IMR-90 (cell line): ENCODE measurements around the gene IQUB. TPM values are rescaled to one million over a fixed set of nuclear protein-coding genes. Genes with fewer than 3 reads are reported as not detected.

Source experiments
- ATAC-seq: fragments of 200-7000 bp; cut with Tn5 transposase; 2 replicates; pipeline ENCODE4 v1.9.1; 2020; ENCODE audit warnings: low read depth, mild to moderate bottlenecking, moderate library complexity
- BruUV-seq: library from RNA; stranded (reverse); fragments of 400-500 nt; replicated peaks from 2 replicates; lab custom pipeline; 2021; lab: Mats Ljungman, UMichigan
- CTCF ChIA-PET: fragments of 300-600 bp; formaldehyde crosslinking; extraction: SDS; loops from one replicate; lab custom pipeline; 2021; ENCODE audit warnings: antibody characterized with exemption; lab: Yijun Ruan, JAX
- POLR2A ChIA-PET: fragments of 300-600 bp; sonication (Branson Sonifier 250); formaldehyde crosslinking; loops from one replicate; lab custom pipeline; 2022; ENCODE audit warnings: antibody characterized with exemption; ENCODE audit not compliant: unreplicated experiment; lab: Charles Lee
- DNase-seq: peaks from one replicate; pipeline ENCODE4 v3.0.0; 2013
- H2AFZ ChIP-seq: replicated peaks from 2 replicates; pipeline ENCODE3; 2013; ENCODE audit warnings: low read length, mild to moderate bottlenecking; ENCODE audit not compliant: poor library complexity
- H2AK5ac ChIP-seq: 2 replicates; pipeline ENCODE4 v1.6.1; 2013; ENCODE audit warnings: low read depth, low read length, inconsistent platforms
- H2AK9ac ChIP-seq: replicated peaks from 2 replicates; pipeline ENCODE3; 2013; ENCODE audit warnings: mild to moderate bottlenecking, low read depth, low read length, moderate library complexity; ENCODE audit not compliant: poor library complexity
- H2BK120ac ChIP-seq: 2 replicates; pipeline ENCODE4 v1.6.1; 2013; ENCODE audit warnings: low read depth, low read length, inconsistent platforms
- H2BK15ac ChIP-seq: 3 replicates; pipeline ENCODE4 v1.6.1; 2013; ENCODE audit warnings: low read depth, low read length, inconsistent platforms
- H2BK20ac ChIP-seq: 2 replicates; pipeline ENCODE4 v1.6.1; 2013; ENCODE audit warnings: low read depth, mild to moderate bottlenecking, inconsistent platforms, low read length, moderate library complexity
- H2BK5ac ChIP-seq: 2 replicates; pipeline ENCODE4 v1.6.1; 2013; ENCODE audit warnings: mild to moderate bottlenecking, low read depth, low read length, inconsistent platforms; ENCODE audit not compliant: poor library complexity, severe bottlenecking
- H3K14ac ChIP-seq: replicated peaks from 2 replicates; pipeline ENCODE4 v1.6.1; 2013; ENCODE audit warnings: low read depth, low read length, inconsistent platforms
- H3K18ac ChIP-seq: 2 replicates; pipeline ENCODE4 v1.6.1; 2013; ENCODE audit warnings: low read depth, low read length, control low read depth
- H3K23ac ChIP-seq: 2 replicates; pipeline ENCODE4 v1.6.1; 2013; ENCODE audit warnings: low read depth, low read length, inconsistent platforms
- H3K27ac ChIP-seq: 2 replicates; pipeline ENCODE4 v1.5.1; 2013; ENCODE audit warnings: mild to moderate bottlenecking, control low read depth, low read length; ENCODE audit not compliant: insufficient read depth
- H3K27me3 ChIP-seq: 2 replicates; pipeline ENCODE4 v1.6.1; 2013; ENCODE audit warnings: low read length; ENCODE audit not compliant: control insufficient read depth, insufficient read depth
- H3K36me3 ChIP-seq: 2 replicates; pipeline ENCODE4 v1.6.1; 2013; ENCODE audit warnings: low read length, mixed read lengths; ENCODE audit not compliant: control insufficient read depth, insufficient read depth
- H3K4ac ChIP-seq: 2 replicates; pipeline ENCODE4 v1.6.1; 2013; ENCODE audit warnings: low read depth, low read length, inconsistent platforms
- H3K4me1 ChIP-seq: 2 replicates; pipeline ENCODE4 v1.6.1; 2013; ENCODE audit warnings: low read length, mixed read lengths; ENCODE audit not compliant: control insufficient read depth, insufficient read depth
- H3K4me2 ChIP-seq: 2 replicates; pipeline ENCODE4 v1.6.1; 2013; ENCODE audit warnings: low read depth, mild to moderate bottlenecking, control low read depth, low read length, moderate library complexity
- H3K4me3 ChIP-seq: 2 replicates; pipeline ENCODE4 v1.5.1; 2013; ENCODE audit warnings: low read depth, mild to moderate bottlenecking, control low read depth, low read length, moderate library complexity; ENCODE audit not compliant: insufficient read depth
- H3K56ac ChIP-seq: 2 replicates; pipeline ENCODE4 v1.6.1; 2013; ENCODE audit warnings: low read length, inconsistent platforms; ENCODE audit not compliant: insufficient read depth; ENCODE audit errors: extremely low read depth
- H3K79me1 ChIP-seq, 2 experiments: 2 replicates each; pipeline ENCODE4 v1.6.1; 2013; ENCODE audit warnings: low read length in 2 of 2, inconsistent platforms in 1 of 2, low read depth in 1 of 2
- H3K9ac ChIP-seq: 2 replicates; pipeline ENCODE4 v1.6.1; 2013; ENCODE audit warnings: low read depth, low read length, control low read depth
- H3K9me1 ChIP-seq: 2 replicates; pipeline ENCODE4 v1.6.1; 2013; ENCODE audit warnings: low read length, inconsistent platforms; ENCODE audit not compliant: insufficient read depth
- H3K9me3 ChIP-seq: 2 replicates; pipeline ENCODE4 v1.6.1; 2013; ENCODE audit warnings: low read length; ENCODE audit not compliant: control insufficient read depth, insufficient read depth
- H4K20me1 ChIP-seq: 2 replicates; pipeline ENCODE4 v1.6.1; 2013; ENCODE audit warnings: low read length, inconsistent platforms; ENCODE audit not compliant: insufficient read depth
- H4K5ac ChIP-seq: 2 replicates; pipeline ENCODE4 v1.6.1; 2013; ENCODE audit warnings: mild to moderate bottlenecking, low read depth, low read length, control low read depth
- H4K8ac ChIP-seq, 2 experiments: 2 replicates each; pipeline ENCODE4 v1.6.1; 2013; ENCODE audit warnings: low read depth in 2 of 2, low read length in 2 of 2, control low read depth in 1 of 2, inconsistent platforms in 1 of 2
- H4K91ac ChIP-seq: 2 replicates; pipeline ENCODE4 v1.6.1; 2013; ENCODE audit warnings: low read depth, low read length, inconsistent platforms; ENCODE audit not compliant: insufficient read depth
- CEBPB ChIP-seq: IDR thresholded peaks from 2 replicates; pipeline ENCODE4 v1.6.1; 2012; ENCODE audit warnings: low read depth, low read length, improper control_type of control experiment
- MXI1 ChIP-seq: IDR thresholded peaks from 2 replicates; pipeline ENCODE4 v1.6.1; 2012; ENCODE audit warnings: low read depth, mild to moderate bottlenecking, low read length, moderate library complexity, borderline replicate concordance
- RAD21 ChIP-seq: IDR thresholded peaks from 2 replicates; pipeline ENCODE4 v1.6.1; 2012; ENCODE audit warnings: low read length, improper control_type of control experiment
- RCOR1 ChIP-seq: IDR thresholded peaks from 2 replicates; pipeline ENCODE4 v1.6.1; 2012; ENCODE audit warnings: mild to moderate bottlenecking, low read length, improper control_type of control experiment; ENCODE audit not compliant: insufficient replicate concordance
- RFX5 ChIP-seq: IDR thresholded peaks from 2 replicates; pipeline ENCODE4 v1.8.0; 2012; ENCODE audit warnings: low read depth, mild to moderate bottlenecking, low read length, moderate library complexity
- WGBS, 2 experiments: methylation state at CpG; one replicate each; pipeline versions ENCODE4 v1.1.5 to v1.1.7; 2013; ENCODE audit warnings: missing lambda C conversion rate in 2 of 2; ENCODE audit not compliant: insufficient read length in 1 of 2; ENCODE audit errors: extremely low coverage in 2 of 2; 5-methylcytosine and 5-hydroxymethylcytosine counted together
- dilution Hi-C: fragments of 300-500 bp; cut with HindIII; formaldehyde crosslinking; loops from one replicate; pipeline ENCODE4 v1.14.3; 2018; ENCODE audit warnings: low sequenced_read_pairs; ENCODE audit not compliant: unreplicated experiment
- in situ Hi-C: fragments of 300-500 bp; cut with MboI; formaldehyde crosslinking; loops from 3 replicates; pipeline ENCODE4 v1.14.3; 2019; ENCODE audit warnings: low sequenced_read_pairs, inconsistent platforms, mixed read lengths
- intact Hi-C: fragments of 100-400 bp; cut with micrococcal nuclease; formaldehyde crosslinking; loops from 2 replicates; pipeline ENCODE4 v1.10.0; 2022
- polyA plus RNA-seq, 3 experiments: library from polyadenylated mRNA; depleted of rRNA; stranded (reverse); fragments of >200 nt; gene quantifications; 2 replicates each; pipeline ENCODE4 v1.2.3, GENCODE V29; 2012; ENCODE audit warnings: low replicate concordance in 1 of 3
- total RNA-seq: library from RNA; depleted of rRNA; stranded (reverse); fragments of >200 nt; gene quantifications from 2 replicates; pipeline ENCODE4 v1.2.3, GENCODE V29; 2012
- TF ChIP-seq, protein P1 (sequence below): conservative IDR thresholded peaks from 2 replicates; pipeline ENCODE4 v1.5.1; 2012; ENCODE audit warnings: mild to moderate bottlenecking, low read depth, low read length, improper control_type of control experiment

The IQUB gene
- total and polyA plus RNA-seq, 2 of the 4 experiments (the other 2 are of a cell fraction), result 0.05 to 0.18 TPM

DNA sequence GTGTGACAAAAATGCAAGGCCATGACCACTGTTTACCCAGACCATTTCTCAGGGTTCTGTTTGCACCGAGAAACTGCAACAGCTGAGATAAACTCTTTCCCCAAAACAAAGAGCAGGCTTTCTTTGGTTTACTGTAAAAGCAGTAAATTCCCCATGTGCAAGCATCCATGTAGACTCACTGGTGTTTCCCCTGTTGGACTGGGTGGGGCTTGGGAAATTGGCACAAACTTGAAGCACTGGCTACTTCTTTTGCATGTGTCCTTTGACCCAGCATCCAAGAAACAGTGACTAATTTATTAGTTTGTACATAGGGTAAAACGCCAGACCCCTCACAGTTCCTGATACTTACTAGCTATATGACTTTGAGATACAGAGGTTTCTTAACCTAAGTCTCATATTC lies 12.3 kb downstream of the IQUB start:
- dilution Hi-C loops (no loop called here), in situ Hi-C loops (no loop called here), intact Hi-C loops (no loop called here)
- Histone ChIP-seq H4K8ac (no peak overlapping the region), H2AK5ac (no peak overlapping the region), H3K18ac (no peak overlapping the region), H3K4ac (no peak overlapping the region), H3K9me1 (no peaks in the 10 kb centered on the region), H2AFZ (no peak overlapping the region), H3K4me3 (no peak overlapping the region), H4K20me1 (no peaks in the 10 kb centered on the region), H3K14ac (no peak overlapping the region), H3K9ac (no peak overlapping the region), H3K4me1 (no peaks in the 10 kb centered on the region), H2BK20ac (no peak overlapping the region), H2BK15ac (no peak overlapping the region), H3K4me2 (no peak overlapping the region), H3K27ac (no peak overlapping the region), H3K79me1 (no peaks in the 10 kb centered on the region), H2BK5ac (no peak overlapping the region), H4K5ac (no peak overlapping the region), H3K23ac (no peak overlapping the region), H3K56ac (no peak overlapping the region), H3K9me3 (no peaks in the 10 kb centered on the region), H2AK9ac (no peak overlapping the region), H3K27me3 (no peaks in the 10 kb centered on the region), H3K36me3 (no peaks in the 10 kb centered on the region), H4K91ac (no peak overlapping the region), H2BK120ac (no peak overlapping the region)
- ChIA-PET CTCF (no interaction called here), POLR2A (no interaction called here)
- ATAC-seq (no peak), DNase-seq (no peak)
- WGBS, 2 experiments, result no CpG with 5 or more reads among the region's 2 CpGs
- TF ChIP-seq MXI1 (no peak), RCOR1 (no peak), RFX5 (no peak), CEBPB (no peak), RAD21 (no peak)
- TF ChIP-seq, protein P1, sequence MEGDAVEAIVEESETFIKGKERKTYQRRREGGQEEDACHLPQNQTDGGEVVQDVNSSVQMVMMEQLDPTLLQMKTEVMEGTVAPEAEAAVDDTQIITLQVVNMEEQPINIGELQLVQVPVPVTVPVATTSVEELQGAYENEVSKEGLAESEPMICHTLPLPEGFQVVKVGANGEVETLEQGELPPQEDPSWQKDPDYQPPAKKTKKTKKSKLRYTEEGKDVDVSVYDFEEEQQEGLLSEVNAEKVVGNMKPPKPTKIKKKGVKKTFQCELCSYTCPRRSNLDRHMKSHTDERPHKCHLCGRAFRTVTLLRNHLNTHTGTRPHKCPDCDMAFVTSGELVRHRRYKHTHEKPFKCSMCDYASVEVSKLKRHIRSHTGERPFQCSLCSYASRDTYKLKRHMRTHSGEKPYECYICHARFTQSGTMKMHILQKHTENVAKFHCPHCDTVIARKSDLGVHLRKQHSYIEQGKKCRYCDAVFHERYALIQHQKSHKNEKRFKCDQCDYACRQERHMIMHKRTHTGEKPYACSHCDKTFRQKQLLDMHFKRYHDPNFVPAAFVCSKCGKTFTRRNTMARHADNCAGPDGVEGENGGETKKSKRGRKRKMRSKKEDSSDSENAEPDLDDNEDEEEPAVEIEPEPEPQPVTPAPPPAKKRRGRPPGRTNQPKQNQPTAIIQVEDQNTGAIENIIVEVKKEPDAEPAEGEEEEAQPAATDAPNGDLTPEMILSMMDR, result no peak
- no TSS peak for BruUV-seq
